GM12878 (cell line): ENCODE results near the gene CAMKK1. TPM values are rescaled to one million over a fixed set of nuclear protein-coding genes. Genes with fewer than 3 reads are reported as not detected.

ENCODE experiments used
- ATAC-seq: fragments of 200-7000 bp; cut with Tn5 transposase; 3 replicates; pipeline ENCODE4 v1.9.1; 2020; ENCODE audit warnings: mild to moderate bottlenecking, moderate library complexity
- BruUV-seq: library from RNA; stranded (reverse); fragments of 400-500 nt; replicated peaks from 2 replicates; lab custom pipeline; 2021; lab: Mats Ljungman, UMichigan
- CTCF ChIA-PET: fragments of 300-600 bp; sonication (Branson Sonifier 250); formaldehyde crosslinking; extraction: SDS; loops from one replicate; lab custom pipeline; 2021; ENCODE audit warnings: inconsistent platforms; lab: Yijun Ruan, JAX
- POLR2A ChIA-PET: fragments of 350-600 bp; formaldehyde crosslinking; extraction: SDS; loops from one replicate; lab custom pipeline; 2021; ENCODE audit warnings: inconsistent platforms; lab: Charles Lee
- RAD21 ChIA-PET: fragments of 300-600 bp; sonication (Branson Sonifier 250); formaldehyde crosslinking; loops from one replicate; lab custom pipeline; 2023; ENCODE audit warnings: antibody characterized with exemption; ENCODE audit not compliant: unreplicated experiment; lab: Charles Lee
- SMC1A ChIA-PET: fragments of 300-600 bp; sonication (Branson Sonifier 250); formaldehyde crosslinking; loops from one replicate; lab custom pipeline; 2023; ENCODE audit not compliant: unreplicated experiment, uncharacterized antibody; lab: Charles Lee
- DNase-seq: peaks from one replicate; pipeline ENCODE4 v3.0.0-alpha.2; 2011; ENCODE audit warnings: low read depth, low spot score
- FAIRE-seq: peaks from 3 replicates; lab custom pipeline; 2011; peaks lifted over from hg19 to GRCh38; lab: Jason Lieb, UNC
- H2AFZ ChIP-seq: 2 replicates; pipeline ENCODE4 v1.6.0; 2011; ENCODE audit warnings: low read depth, low read length, control low read depth; ENCODE audit not compliant: control insufficient read depth
- H3K27ac ChIP-seq: 2 replicates; pipeline ENCODE4 v1.5.1; 2011; ENCODE audit warnings: control low read depth; ENCODE audit not compliant: control insufficient read depth, insufficient read depth
- H3K27me3 ChIP-seq, 2 experiments: replicated peaks in 1 of 2; 2 replicates each; pipeline versions ENCODE4 v1.6.0 to v1.6.1; 2011; ENCODE audit warnings: low read length in 1 of 2; ENCODE audit not compliant: control insufficient read depth in 2 of 2, insufficient read depth in 2 of 2
- H3K36me3 ChIP-seq, 2 experiments: 2 replicates each; pipeline ENCODE4 v1.5.1; 2011; ENCODE audit warnings: low read length in 1 of 2; ENCODE audit not compliant: control insufficient read depth in 2 of 2, insufficient read depth in 2 of 2
- H3K4me1 ChIP-seq: 2 replicates; pipeline ENCODE4 v1.6.1; 2011; ENCODE audit warnings: mild to moderate bottlenecking, low read length, moderate library complexity, mixed read lengths; ENCODE audit not compliant: control insufficient read depth, insufficient read depth
- H3K4me2 ChIP-seq: 2 replicates; pipeline ENCODE4 v1.6.0; 2011; ENCODE audit warnings: control low read depth; ENCODE audit not compliant: control insufficient read depth, insufficient read depth
- H3K4me3 ChIP-seq: fragments of 200-600 bp; sonication (generic); 2 replicates; pipeline ENCODE4 v1.5.1; 2016
- H3K79me2 ChIP-seq: 2 replicates; pipeline ENCODE4 v1.6.0; 2011; ENCODE audit warnings: low read length; ENCODE audit not compliant: control insufficient read depth, insufficient read depth
- H3K9ac ChIP-seq: 2 replicates; pipeline ENCODE4 v1.8.0; 2011; ENCODE audit warnings: low read length, control low read depth, mixed read lengths; ENCODE audit not compliant: control insufficient read depth, insufficient read depth
- H3K9me3 ChIP-seq: replicated peaks from 3 replicates; pipeline ENCODE4 v1.5.1; 2011; ENCODE audit warnings: mild to moderate bottlenecking, low read length; ENCODE audit not compliant: control insufficient read depth, insufficient read depth
- H4K20me1 ChIP-seq: 2 replicates; pipeline ENCODE4 v1.6.0; 2011; ENCODE audit not compliant: control insufficient read depth, insufficient read depth
- EZH2 ChIP-seq: IDR thresholded peaks from 2 replicates; pipeline ENCODE4 v1.6.1; 2012; ENCODE audit warnings: low read depth, mild to moderate bottlenecking, control low read depth, inconsistent platforms, low read length, borderline replicate concordance; ENCODE audit not compliant: control insufficient read depth
- IKZF1 ChIP-seq: fragments of 450-650 bp; conservative IDR thresholded peaks from 2 replicates; pipeline ENCODE4 v1.6.1; 2017; ENCODE audit warnings: antibody characterized with exemption, mild to moderate bottlenecking
- JUND ChIP-seq: IDR thresholded peaks from 2 replicates; pipeline ENCODE4 v1.6.1; 2012; ENCODE audit warnings: low read depth, mild to moderate bottlenecking, low read length, improper control_type of control experiment, moderate library complexity
- NKRF ChIP-seq: fragments of 450-650 bp; conservative IDR thresholded peaks from 2 replicates; pipeline ENCODE4 v1.6.1; 2017; ENCODE audit warnings: mild to moderate bottlenecking, moderate library complexity
- RAD51 ChIP-seq: fragments of 450-650 bp; IDR thresholded peaks from 2 replicates; pipeline ENCODE4 v1.6.1; 2016; ENCODE audit warnings: moderate library complexity, mild to moderate bottlenecking, inconsistent platforms
- ZNF24 ChIP-seq: fragments of 450-650 bp; IDR thresholded peaks from 2 replicates; pipeline ENCODE4 v1.6.1; 2017; ENCODE audit warnings: antibody characterized with exemption, mild to moderate bottlenecking
- WGBS: methylation state at CpG from one replicate; pipeline ENCODE4 v1.1.6; 2016; ENCODE audit warnings: low lambda C conversion rate; ENCODE audit not compliant: insufficient replicate concordance, insufficient coverage; ENCODE audit errors: missing lambda C conversion rate; 5-methylcytosine and 5-hydroxymethylcytosine counted together
- in situ Hi-C: fragments of 300-500 bp; cut with MboI; formaldehyde crosslinking; loops from 9 replicates; pipeline ENCODE4 v1.14.3; 2018; ENCODE audit warnings: mixed read lengths
- intact Hi-C: fragments of 100-400 bp; cut with micrococcal nuclease; formaldehyde crosslinking; loops from one replicate; pipeline ENCODE4 v1.14.2; 2022; ENCODE audit not compliant: unreplicated experiment
- polyA plus RNA-seq, 11 experiments: library from polyadenylated mRNA; depleted of rRNA in 4 of 11; unstranded in 6 of 11; stranded (reverse) in 5 of 11; fragments of >200 nt; fragmentation: Nextera tagmentation in 4 of 11; fragmentation: Illumina TruSeq in 1 of 11; extraction: Ambion mirVana in 4 of 11; extraction: Trizol in 1 of 11; gene quantifications; 1 replicate in 1 of 11; 2 replicates in 10 of 11; pipeline versions ENCODE4 v1.2.1 to v1.2.3, GENCODE V29; 2011 to 2016; ENCODE audit warnings: inconsistent platforms in 2 of 11, missing spikeins in 2 of 11, low read depth in 1 of 11
- total RNA-seq, 4 experiments: library from RNA; depleted of rRNA in 3 of 4; stranded (reverse); fragments of >200 nt in 3 of 4; fragmentation: Illumina TruSeq in 1 of 4; extraction: Trizol in 1 of 4; gene quantifications; 2 replicates each; pipeline versions ENCODE4 v1.2.1 to v1.2.3, GENCODE V29; 2013 to 2021

The CAMKK1 gene
- total and polyA plus RNA-seq, 10 of the 15 experiments (the other 5 are each of a cell fraction or from before 2014, with no cell fraction given), result 0.06 to 0.84 (median 0.37) TPM

GRCh38 chr17:3889325-3890012 lies 3.4 kb downstream of the CAMKK1 start (continued):
- TF ChIP-seq EZH2, result no peak
- TF ChIP-seq NKRF, result no peak
- TF ChIP-seq ZNF24, result no peak
- TF ChIP-seq RAD51, result no peak

GRCh38 chr17:3888343-3889171 lies 4.3 kb downstream of the CAMKK1 start:
- H3K27ac ChIP-seq, result no peak overlapping the region
- no TSS peak for BruUV-seq
- ChIA-PET POLR2A (no interaction called here), SMC1A (no interaction called here), RAD21 (no interaction called here), CTCF (no interaction called here)
- in situ Hi-C loops (no loop called here), intact Hi-C loops (no loop called here)
- H3K36me3 ChIP-seq, result no peaks in the 10 kb centered on the region
- no peak overlapping the region for H2AFZ ChIP-seq
- peaks cover 1% of the 10 kb centered on the region for H3K4me1 ChIP-seq
- H3K4me3 ChIP-seq, result no peak overlapping the region
- ATAC-seq (no peak), FAIRE-seq (no peak), DNase-seq (no peak)
- WGBS, result 72% methylated on average over 26 of the region's 50 CpGs
- H3K9me3 ChIP-seq, result no peaks in the 10 kb centered on the region
- H4K20me1 ChIP-seq, result no peaks in the 10 kb centered on the region
- H3K9ac ChIP-seq, result no peak overlapping the region
- H3K79me2 ChIP-seq, result no peaks in the 10 kb centered on the region
- peaks cover 0 to 2% of the 10 kb centered on the region in 2 experiments; a peak in 1 of 4 replicates for H3K27me3 ChIP-seq
- H3K4me2 ChIP-seq, result no peak overlapping the region
- TF ChIP-seq IKZF1 (no peak), JUND (no peak)
- TF ChIP-seq, all 136 proteins: peak for 0
